IPS-18a (cell line): Measurements from ENCODE around the gene ASB9.
"Not testable (repeated sequence)": the region's sequence is repeated elsewhere in the genome, so short reads cannot be mapped to it uniquely, and the experiment has no call there.

Experiments
- H3K27ac ChIP-seq: one replicate; pipeline ENCODE4 v1.5.1; 2013; ENCODE audit warnings: low read length
- H3K27me3 ChIP-seq: one replicate; pipeline ENCODE4 v1.6.1; 2013; ENCODE audit warnings: mild to moderate bottlenecking, low read length; ENCODE audit not compliant: control insufficient read depth, insufficient read depth
- H3K36me3 ChIP-seq: one replicate; pipeline ENCODE4 v1.6.1; 2013; ENCODE audit warnings: low read depth, low read length; ENCODE audit not compliant: control insufficient read depth
- H3K4me1 ChIP-seq: one replicate; pipeline ENCODE4 v1.6.1; 2013; ENCODE audit warnings: low read depth, low read length; ENCODE audit not compliant: control insufficient read depth
- H3K4me3 ChIP-seq: one replicate; pipeline ENCODE4 v1.5.1; 2013; ENCODE audit warnings: low read length
- H3K9ac ChIP-seq: one replicate; pipeline ENCODE4 v1.6.1; 2013; ENCODE audit warnings: mild to moderate bottlenecking, low read length, moderate library complexity
- H3K9me3 ChIP-seq: one replicate; pipeline ENCODE4 v1.6.1; 2013; ENCODE audit warnings: low read depth, low read length; ENCODE audit not compliant: control insufficient read depth

ASB9 gene

GRCh38 chrX:15269618-15270521 lies at the start of gene ASB9:
ASB9 (minus strand) TSS chrX:15270083; CDS start chrX:15269874, 209 bp downstream.
- H3K9me3 ChIP-seq = no peaks in the 10 kb centered on the region
- no peak within 1 kb of the TSS for H3K4me3 ChIP-seq
- H3K27me3 ChIP-seq = no peaks in the 10 kb centered on the region
- no peaks in the 10 kb centered on the region for H3K36me3 ChIP-seq
- no peak within 1 kb of the TSS for H3K9ac ChIP-seq
- no peak within 1 kb of the TSS for H3K27ac ChIP-seq
- H3K4me1 ChIP-seq = peaks cover 5% of the 10 kb centered on the region

- H3K9ac ChIP-seq = no peak overlapping the region
- no peaks in the 10 kb centered on the region for H3K4me1 ChIP-seq
- H3K27ac ChIP-seq = no peak overlapping the region
- H3K27me3 ChIP-seq = no peaks in the 10 kb centered on the region
- no peak overlapping the region for H3K4me3 ChIP-seq
- H3K9me3 ChIP-seq = no peaks in the 10 kb centered on the region
- H3K36me3 ChIP-seq = peaks cover 3% of the 10 kb centered on the region
Observed at GRCh38 chrX:15319075-15319474, 49.2 kb upstream of the ASB9 start.

- no peak within 1 kb of the TSS for H3K9ac ChIP-seq
- H3K4me1 ChIP-seq = no peaks in the 10 kb centered on the region
- H3K36me3 ChIP-seq = no peaks in the 10 kb centered on the region
- H3K27ac ChIP-seq = no peak within 1 kb of the TSS
- H3K27me3 ChIP-seq = no peaks in the 10 kb centered on the region
- H3K4me3 ChIP-seq = no peak within 1 kb of the TSS
- H3K9me3 ChIP-seq = no peaks in the 10 kb centered on the region
Observed at GRCh38 chrX:15315509-15315908, 45.6 kb upstream of the ASB9 start, which contains the start of gene ASB11. ASB11 (minus strand) TSS chrX:15315640; CDS start chrX:15315605, 35 bp downstream.

- H3K36me3 ChIP-seq = no peaks in the 10 kb centered on the region
- no peaks in the 10 kb centered on the region for H3K4me1 ChIP-seq
- no peak overlapping the region for H3K4me3 ChIP-seq
- H3K27me3 ChIP-seq = no peaks in the 10 kb centered on the region
- no peak overlapping the region for H3K9ac ChIP-seq
- no peak overlapping the region for H3K27ac ChIP-seq
- no peaks in the 10 kb centered on the region for H3K9me3 ChIP-seq
Observed at GRCh38 chrX:15314472-15314871, 44.6 kb upstream of the ASB9 start.

- Histone ChIP-seq H3K4me1 (no peaks in the 10 kb centered on the region), H3K4me3 (no peak overlapping the region), H3K9ac (no peak overlapping the region), H3K27ac (no peak overlapping the region), H3K27me3 (no peaks in the 10 kb centered on the region), H3K36me3 (no peaks in the 10 kb centered on the region), H3K9me3 (no peaks in the 10 kb centered on the region)
Observed at GRCh38 chrX:15311119-15311518, 41.2 kb upstream of the ASB9 start.

GRCh38 chrX:15310117-15310516 lies 40.2 kb upstream of the ASB9 start:
- Histone ChIP-seq H3K27ac (no peak overlapping the region), H3K4me3 (no peak overlapping the region), H3K9me3 (no peaks in the 10 kb centered on the region), H3K36me3 (no peaks in the 10 kb centered on the region), H3K27me3 (no peaks in the 10 kb centered on the region), H3K9ac (no peak overlapping the region), H3K4me1 (no peaks in the 10 kb centered on the region)

- H3K36me3 ChIP-seq, H3K27me3 ChIP-seq: not testable (repeated sequence)
Observed at GRCh38 chrX:15305899-15306298, 36.0 kb upstream of the ASB9 start.

GRCh38 chrX:15301924-15302323 lies 32.0 kb upstream of the ASB9 start:
- H3K27ac ChIP-seq = no peak overlapping the region
- no peak overlapping the region for H3K9ac ChIP-seq
- no peaks in the 10 kb centered on the region for H3K36me3 ChIP-seq
- no peaks in the 10 kb centered on the region for H3K27me3 ChIP-seq
- no peaks in the 10 kb centered on the region for H3K9me3 ChIP-seq
- no peaks in the 10 kb centered on the region for H3K4me1 ChIP-seq
- H3K4me3 ChIP-seq = no peak overlapping the region

More at GRCh38 chrX:15305899-15306298, 36.0 kb upstream of the ASB9 start:
- H3K27ac ChIP-seq, H3K4me3 ChIP-seq, H3K9me3 ChIP-seq, H3K9ac ChIP-seq, H3K4me1 ChIP-seq: not testable (repeated sequence)

GRCh38 chrX:15299941-15300851 lies 30.3 kb upstream of the ASB9 start:
- Histone ChIP-seq H3K9me3 (no peaks in the 10 kb centered on the region), H3K27ac (no peak overlapping the region), H3K4me1 (no peaks in the 10 kb centered on the region), H3K27me3 (no peaks in the 10 kb centered on the region), H3K9ac (no peak overlapping the region), H3K36me3 (no peaks in the 10 kb centered on the region), H3K4me3 (no peak overlapping the region)

GRCh38 chrX:15298780-15299179 lies 28.9 kb upstream of the ASB9 start:
- Histone ChIP-seq H3K36me3 (no peaks in the 10 kb centered on the region), H3K27me3 (no peaks in the 10 kb centered on the region), H3K9ac (no peak overlapping the region), H3K4me3 (no peak overlapping the region), H3K4me1 (no peaks in the 10 kb centered on the region), H3K9me3 (no peaks in the 10 kb centered on the region), H3K27ac (no peak overlapping the region)

- Histone ChIP-seq H3K9me3 (no peaks in the 10 kb centered on the region), H3K36me3 (no peaks in the 10 kb centered on the region), H3K9ac (no peak overlapping the region), H3K4me3 (no peak overlapping the region), H3K4me1 (no peaks in the 10 kb centered on the region), H3K27me3 (no peaks in the 10 kb centered on the region), H3K27ac (no peak overlapping the region)
Observed at GRCh38 chrX:15298201-15298600, 28.3 kb upstream of the ASB9 start.
